GM23338 (cell line): ENCODE measurements around the gene SPAG16.
A peak's percentile ranks its signal among the peaks of the same experiment; 100 is the strongest.

ENCODE experiments used
- CREB1 ChIP-seq: fragments of 250-450 bp; sonication (Bioruptor Pico); IDR thresholded peaks from 2 replicates; pipeline ENCODE4 v1.5.0; 2020; ENCODE audit warnings: low read depth, mild to moderate bottlenecking, moderate library complexity
- EZH2 ChIP-seq: fragments of 200-600 bp; sonication (generic); IDR thresholded peaks from one replicate; pipeline ENCODE4 v1.8.0; 2017; ENCODE audit warnings: antibody characterized with exemption, mild to moderate bottlenecking, low read depth; ENCODE audit not compliant: unreplicated experiment
- EZH2phosphoT487 ChIP-seq: fragments of 200-600 bp; sonication (generic); IDR thresholded peaks from one replicate; pipeline ENCODE4 v1.8.1; 2018; ENCODE audit warnings: antibody characterized with exemption; ENCODE audit not compliant: unreplicated experiment
- JUNB ChIP-seq: IDR thresholded peaks from one replicate; pipeline ENCODE4 v1.6.1; 2016; ENCODE audit warnings: antibody characterized with exemption; ENCODE audit not compliant: unreplicated experiment
- NANOG ChIP-seq: IDR thresholded peaks from 2 replicates; pipeline ENCODE4 v1.6.1; 2016; ENCODE audit warnings: antibody characterized with exemption, borderline replicate concordance
- POLR2AphosphoS5 ChIP-seq: IDR thresholded peaks from 2 replicates; pipeline ENCODE4 v1.6.1; 2016; ENCODE audit warnings: antibody characterized with exemption, low read depth
- STAT1 ChIP-seq: IDR thresholded peaks from one replicate; pipeline ENCODE4 v1.6.1; 2016; ENCODE audit warnings: antibody characterized with exemption; ENCODE audit not compliant: unreplicated experiment
- ZNF114 ChIP-seq: fragments of 250-450 bp; sonication (Bioruptor Pico); IDR thresholded peaks from 2 replicates; pipeline ENCODE4 v1.5.0; 2020; ENCODE audit warnings: mild to moderate bottlenecking, moderate library complexity
- ZNF331 ChIP-seq: fragments of 250-450 bp; sonication (Bioruptor Pico); IDR thresholded peaks from 2 replicates; pipeline ENCODE4 v1.5.0; 2020; ENCODE audit warnings: low read depth, mild to moderate bottlenecking, moderate library complexity
- TF ChIP-seq, protein P1 (sequence below), 2 experiments: fragments of 200-600 bp in 1 of 2; sonication (generic) in 1 of 2; conservative IDR thresholded peaks; 2 replicates each; pipeline versions ENCODE4 v1.5.1 to v1.6.1; 2016 to 2017; ENCODE audit warnings: antibody characterized with exemption in 2 of 2, low read depth in 2 of 2, mild to moderate bottlenecking in 2 of 2, moderate library complexity in 1 of 2
- TF ChIP-seq, protein P2 (sequence below): IDR thresholded peaks from one replicate; pipeline ENCODE4 v1.6.1; 2018; ENCODE audit warnings: antibody characterized with exemption; ENCODE audit not compliant: unreplicated experiment
- TF ChIP-seq, protein P3 (sequence below): IDR thresholded peaks from 2 replicates; pipeline ENCODE4 v1.6.1; 2016; ENCODE audit warnings: antibody characterized with exemption

DNA sequence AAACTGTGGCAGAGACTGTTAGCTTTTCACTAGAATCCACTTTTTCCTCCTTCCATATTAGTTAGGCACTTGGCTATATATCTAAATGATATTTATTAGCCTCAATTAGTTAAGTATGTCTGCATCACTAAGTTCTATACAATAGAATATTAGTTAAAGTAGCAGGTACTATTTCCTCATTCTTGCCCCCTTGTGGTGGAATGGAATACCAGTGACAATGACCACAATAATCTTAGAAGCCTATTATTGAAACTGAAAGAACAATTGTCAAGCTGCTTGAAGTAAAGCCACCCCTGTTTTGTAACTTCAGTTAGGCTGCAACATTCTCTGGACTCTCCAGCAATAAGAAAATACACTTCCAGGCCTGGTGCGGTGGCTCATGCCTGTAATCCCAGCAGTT is 650.3 kb downstream of the SPAG16 start:
- TF ChIP-seq, protein P1, sequence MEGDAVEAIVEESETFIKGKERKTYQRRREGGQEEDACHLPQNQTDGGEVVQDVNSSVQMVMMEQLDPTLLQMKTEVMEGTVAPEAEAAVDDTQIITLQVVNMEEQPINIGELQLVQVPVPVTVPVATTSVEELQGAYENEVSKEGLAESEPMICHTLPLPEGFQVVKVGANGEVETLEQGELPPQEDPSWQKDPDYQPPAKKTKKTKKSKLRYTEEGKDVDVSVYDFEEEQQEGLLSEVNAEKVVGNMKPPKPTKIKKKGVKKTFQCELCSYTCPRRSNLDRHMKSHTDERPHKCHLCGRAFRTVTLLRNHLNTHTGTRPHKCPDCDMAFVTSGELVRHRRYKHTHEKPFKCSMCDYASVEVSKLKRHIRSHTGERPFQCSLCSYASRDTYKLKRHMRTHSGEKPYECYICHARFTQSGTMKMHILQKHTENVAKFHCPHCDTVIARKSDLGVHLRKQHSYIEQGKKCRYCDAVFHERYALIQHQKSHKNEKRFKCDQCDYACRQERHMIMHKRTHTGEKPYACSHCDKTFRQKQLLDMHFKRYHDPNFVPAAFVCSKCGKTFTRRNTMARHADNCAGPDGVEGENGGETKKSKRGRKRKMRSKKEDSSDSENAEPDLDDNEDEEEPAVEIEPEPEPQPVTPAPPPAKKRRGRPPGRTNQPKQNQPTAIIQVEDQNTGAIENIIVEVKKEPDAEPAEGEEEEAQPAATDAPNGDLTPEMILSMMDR (conservative IDR thresholded peaks at IDR 0.05; ENCODE audit: low read depth in 2 of 2) = peak; percentile 48 to 76
- TF ChIP-seq ZNF114 (CRISPR knock-in tag) (no peak), POLR2AphosphoS5 (no peak), CREB1 (CRISPR knock-in tag) (no peak), EZH2 (no peak), EZH2phosphoT487 (no peak), ZNF331 (no peak), JUNB (no peak), STAT1 (no peak), NANOG (no peak)
- TF ChIP-seq, protein P2, sequence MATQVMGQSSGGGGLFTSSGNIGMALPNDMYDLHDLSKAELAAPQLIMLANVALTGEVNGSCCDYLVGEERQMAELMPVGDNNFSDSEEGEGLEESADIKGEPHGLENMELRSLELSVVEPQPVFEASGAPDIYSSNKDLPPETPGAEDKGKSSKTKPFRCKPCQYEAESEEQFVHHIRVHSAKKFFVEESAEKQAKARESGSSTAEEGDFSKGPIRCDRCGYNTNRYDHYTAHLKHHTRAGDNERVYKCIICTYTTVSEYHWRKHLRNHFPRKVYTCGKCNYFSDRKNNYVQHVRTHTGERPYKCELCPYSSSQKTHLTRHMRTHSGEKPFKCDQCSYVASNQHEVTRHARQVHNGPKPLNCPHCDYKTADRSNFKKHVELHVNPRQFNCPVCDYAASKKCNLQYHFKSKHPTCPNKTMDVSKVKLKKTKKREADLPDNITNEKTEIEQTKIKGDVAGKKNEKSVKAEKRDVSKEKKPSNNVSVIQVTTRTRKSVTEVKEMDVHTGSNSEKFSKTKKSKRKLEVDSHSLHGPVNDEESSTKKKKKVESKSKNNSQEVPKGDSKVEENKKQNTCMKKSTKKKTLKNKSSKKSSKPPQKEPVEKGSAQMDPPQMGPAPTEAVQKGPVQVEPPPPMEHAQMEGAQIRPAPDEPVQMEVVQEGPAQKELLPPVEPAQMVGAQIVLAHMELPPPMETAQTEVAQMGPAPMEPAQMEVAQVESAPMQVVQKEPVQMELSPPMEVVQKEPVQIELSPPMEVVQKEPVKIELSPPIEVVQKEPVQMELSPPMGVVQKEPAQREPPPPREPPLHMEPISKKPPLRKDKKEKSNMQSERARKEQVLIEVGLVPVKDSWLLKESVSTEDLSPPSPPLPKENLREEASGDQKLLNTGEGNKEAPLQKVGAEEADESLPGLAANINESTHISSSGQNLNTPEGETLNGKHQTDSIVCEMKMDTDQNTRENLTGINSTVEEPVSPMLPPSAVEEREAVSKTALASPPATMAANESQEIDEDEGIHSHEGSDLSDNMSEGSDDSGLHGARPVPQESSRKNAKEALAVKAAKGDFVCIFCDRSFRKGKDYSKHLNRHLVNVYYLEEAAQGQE = no peak
- TF ChIP-seq, protein P3, sequence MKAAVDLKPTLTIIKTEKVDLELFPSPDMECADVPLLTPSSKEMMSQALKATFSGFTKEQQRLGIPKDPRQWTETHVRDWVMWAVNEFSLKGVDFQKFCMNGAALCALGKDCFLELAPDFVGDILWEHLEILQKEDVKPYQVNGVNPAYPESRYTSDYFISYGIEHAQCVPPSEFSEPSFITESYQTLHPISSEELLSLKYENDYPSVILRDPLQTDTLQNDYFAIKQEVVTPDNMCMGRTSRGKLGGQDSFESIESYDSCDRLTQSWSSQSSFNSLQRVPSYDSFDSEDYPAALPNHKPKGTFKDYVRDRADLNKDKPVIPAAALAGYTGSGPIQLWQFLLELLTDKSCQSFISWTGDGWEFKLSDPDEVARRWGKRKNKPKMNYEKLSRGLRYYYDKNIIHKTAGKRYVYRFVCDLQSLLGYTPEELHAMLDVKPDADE = no peak
